ENCODE data around the gene PKP2. TPM values are rescaled to one million over a fixed set of nuclear protein-coding genes. Genes with fewer than 3 reads are reported as not detected.
"Not testable (repeated sequence)": the region's sequence is repeated elsewhere in the genome, so short reads cannot be mapped to it uniquely, and the experiment has no call there.

Gene PKP2
- total RNA-seq, 1 experiment from 2014 or later: 2.8 TPM

GRCh38 chr12:32863128-32863527 is 33.4 kb downstream of the PKP2 start:
- DNase-seq (ENCODE audit: low read depth): no peak

- DNase-seq (ENCODE audit: low read depth): not testable (repeated sequence)
These were observed 34.9 kb downstream of the PKP2 start for GRCh38 chr12:32861658-32862057.

GRCh38 chr12:32860192-32860591 is 36.4 kb downstream of the PKP2 start:
- no peak for DNase-seq (ENCODE audit: low read depth)

- DNase-seq (ENCODE audit: low read depth): no peak
These were observed 37.2 kb downstream of the PKP2 start for GRCh38 chr12:32859389-32859788.

GRCh38 chr12:32854716-32855115 is 41.9 kb downstream of the PKP2 start:
- no peak for DNase-seq (ENCODE audit: low read depth)

GRCh38 chr12:32854097-32854496 is 42.5 kb downstream of the PKP2 start:
- no peak for DNase-seq (ENCODE audit: low read depth)

GRCh38 chr12:32847287-32847686 is 49.3 kb downstream of the PKP2 start:
- no peak for DNase-seq (ENCODE audit: low read depth)

- DNase-seq (ENCODE audit: low read depth): no peak
These were observed 50.5 kb downstream of the PKP2 start for GRCh38 chr12:32846053-32846452.

- DNase-seq (ENCODE audit: low read depth): peak; percentile 27
These were observed 53.0 kb downstream of the PKP2 start for GRCh38 chr12:32843528-32844095.

- DNase-seq (ENCODE audit: low read depth): no peak
These were observed 55.5 kb downstream of the PKP2 start for GRCh38 chr12:32841061-32841460.

- DNase-seq (ENCODE audit: low read depth): no peak
These were observed 56.7 kb downstream of the PKP2 start for GRCh38 chr12:32839828-32840227.

- no peak for DNase-seq (ENCODE audit: low read depth)
These were observed 58.6 kb downstream of the PKP2 start for GRCh38 chr12:32837974-32838373.

- DNase-seq (ENCODE audit: low read depth): no peak
These were observed 59.9 kb downstream of the PKP2 start for GRCh38 chr12:32836710-32837109.

- DNase-seq (ENCODE audit: low read depth): no peak
These were observed 62.5 kb downstream of the PKP2 start for GRCh38 chr12:32834122-32834521.

- DNase-seq (ENCODE audit: low read depth): peak; percentile 45
These were observed 68.0 kb downstream of the PKP2 start for GRCh38 chr12:32828552-32828951.

GRCh38 chr12:32828120-32828519 is 68.5 kb downstream of the PKP2 start:
- peak; percentile 48 for DNase-seq (ENCODE audit: low read depth)

GRCh38 chr12:32826807-32827412 is 69.7 kb downstream of the PKP2 start:
- DNase-seq (ENCODE audit: low read depth): no peak

GRCh38 chr12:32824596-32824995 is 72.0 kb downstream of the PKP2 start:
- no peak for DNase-seq (ENCODE audit: low read depth)

GRCh38 chr12:32822344-32822743 is 74.2 kb downstream of the PKP2 start:
- no peak for DNase-seq (ENCODE audit: low read depth)

GRCh38 chr12:32821710-32822109 is 74.9 kb downstream of the PKP2 start:
- DNase-seq (ENCODE audit: low read depth): peak; percentile 34

GRCh38 chr12:32821293-32821692 is 75.3 kb downstream of the PKP2 start:
- DNase-seq (ENCODE audit: low read depth): peak; percentile 50

- DNase-seq (ENCODE audit: low read depth): no peak
These were observed 76.1 kb downstream of the PKP2 start for GRCh38 chr12:32820376-32820931.

- no peak for DNase-seq (ENCODE audit: low read depth)
These were observed 77.2 kb downstream of the PKP2 start for GRCh38 chr12:32819424-32819823.

All from LHCN-M2 (cell line).